ENCODE data around the gene TOP2B.
A peak's percentile ranks its signal among the peaks of the same experiment; 100 is the strongest.

TOP2B gene

GRCh38 chr3:25581335-25581734 is 83.4 kb downstream of the TOP2B start:
- H3K9me3 ChIP-seq (ENCODE audit: insufficient read depth, low read depth, low read length): no peaks in the 10 kb centered on the region
- no peaks in the 10 kb centered on the region for H3K36me3 ChIP-seq (ENCODE audit: insufficient read depth, low read length)
- no peak overlapping the region for H3K9ac ChIP-seq (ENCODE audit: low read depth, low read length)
- WGBS: 98% methylated on average over 7 of the region's 7 CpGs
- H3K4me1 ChIP-seq (ENCODE audit: insufficient read depth, low read length): no peaks in the 10 kb centered on the region
- no peak overlapping the region for H3K4me3 ChIP-seq (ENCODE audit: low read length)
- H3K27me3 ChIP-seq (ENCODE audit: insufficient read depth, low read length): no peaks in the 10 kb centered on the region
- H3K27ac ChIP-seq (ENCODE audit: low read depth, low read length): no peak overlapping the region

- H3K27me3 ChIP-seq (ENCODE audit: insufficient read depth, low read length): no peaks in the 10 kb centered on the region
- H3K4me3 ChIP-seq (ENCODE audit: low read length): no peak overlapping the region
- H3K9me3 ChIP-seq (ENCODE audit: insufficient read depth, low read depth, low read length): no peaks in the 10 kb centered on the region
- H3K27ac ChIP-seq (ENCODE audit: low read depth, low read length): no peak overlapping the region
- no peaks in the 10 kb centered on the region for H3K36me3 ChIP-seq (ENCODE audit: insufficient read depth, low read length)
- WGBS: 91% methylated on average over 8 of the region's 8 CpGs
- H3K9ac ChIP-seq (ENCODE audit: low read depth, low read length): no peak overlapping the region
- no peaks in the 10 kb centered on the region for H3K4me1 ChIP-seq (ENCODE audit: insufficient read depth, low read length)
Observed at GRCh38 chr3:25580534-25580933, 84.2 kb downstream of the TOP2B start.

- peaks cover 6% of the 10 kb centered on the region; the same call in 1 of the 2 replicates for H3K4me1 ChIP-seq (ENCODE audit: insufficient read depth, low read length)
- H3K36me3 ChIP-seq (ENCODE audit: insufficient read depth, low read length): no peaks in the 10 kb centered on the region
- H3K9ac ChIP-seq (ENCODE audit: low read depth, low read length): no peak overlapping the region
- no peaks in the 10 kb centered on the region for H3K27me3 ChIP-seq (ENCODE audit: insufficient read depth, low read length)
- H3K9me3 ChIP-seq (ENCODE audit: insufficient read depth, low read depth, low read length): no peaks in the 10 kb centered on the region
- no peak overlapping the region for H3K27ac ChIP-seq (ENCODE audit: low read depth, low read length)
- H3K4me3 ChIP-seq (ENCODE audit: low read length): no peak overlapping the region
- 96% methylated on average over 10 of the region's 10 CpGs for WGBS
Observed at GRCh38 chr3:25578059-25578458, 86.6 kb downstream of the TOP2B start.

- Histone ChIP-seq H3K9me3 (ENCODE audit: insufficient read depth, low read depth, low read length) (no peaks in the 10 kb centered on the region), H3K4me3 (ENCODE audit: low read length) (no peak overlapping the region), H3K27ac (ENCODE audit: low read depth, low read length) (no peak overlapping the region), H3K27me3 (ENCODE audit: insufficient read depth, low read length) (no peaks in the 10 kb centered on the region), H3K36me3 (ENCODE audit: insufficient read depth, low read length) (no peaks in the 10 kb centered on the region), H3K9ac (ENCODE audit: low read depth, low read length) (no peak overlapping the region), H3K4me1 (ENCODE audit: insufficient read depth, low read length) (peaks cover 6% of the 10 kb centered on the region; the same call in 1 of the 2 replicates)
- 71% methylated on average over 15 of the region's 15 CpGs for WGBS
Observed at GRCh38 chr3:25576831-25577454, 87.8 kb downstream of the TOP2B start.

- Histone ChIP-seq H3K36me3 (ENCODE audit: insufficient read depth, low read length) (no peaks in the 10 kb centered on the region), H3K27ac (ENCODE audit: low read depth, low read length) (no peak overlapping the region), H3K4me1 (ENCODE audit: insufficient read depth, low read length) (peaks cover 6% of the 10 kb centered on the region; the same call in 1 of the 2 replicates), H3K4me3 (ENCODE audit: low read length) (no peak overlapping the region), H3K27me3 (ENCODE audit: insufficient read depth, low read length) (no peaks in the 10 kb centered on the region), H3K9me3 (ENCODE audit: insufficient read depth, low read depth, low read length) (no peaks in the 10 kb centered on the region), H3K9ac (ENCODE audit: low read depth, low read length) (no peak overlapping the region)
- 93% methylated on average over 4 of the region's 4 CpGs for WGBS
Observed at GRCh38 chr3:25576146-25576545, 88.6 kb downstream of the TOP2B start.

GRCh38 chr3:25575001-25575400 is 89.7 kb downstream of the TOP2B start:
- 95% methylated on average over 12 of the region's 12 CpGs for WGBS
- Histone ChIP-seq H3K36me3 (ENCODE audit: insufficient read depth, low read length) (no peaks in the 10 kb centered on the region), H3K27me3 (ENCODE audit: insufficient read depth, low read length) (no peaks in the 10 kb centered on the region), H3K27ac (ENCODE audit: low read depth, low read length) (no peak overlapping the region), H3K4me1 (ENCODE audit: insufficient read depth, low read length) (peaks cover 6% of the 10 kb centered on the region; the same call in 1 of the 2 replicates), H3K4me3 (ENCODE audit: low read length) (no peak overlapping the region), H3K9me3 (ENCODE audit: insufficient read depth, low read depth, low read length) (no peaks in the 10 kb centered on the region), H3K9ac (ENCODE audit: low read depth, low read length) (no peak overlapping the region)

- Histone ChIP-seq H3K4me3 (ENCODE audit: low read length) (no peak overlapping the region), H3K4me1 (ENCODE audit: insufficient read depth, low read length) (peaks cover 6% of the 10 kb centered on the region; the same call in 1 of the 2 replicates), H3K36me3 (ENCODE audit: insufficient read depth, low read length) (no peaks in the 10 kb centered on the region), H3K27ac (ENCODE audit: low read depth, low read length) (no peak overlapping the region), H3K9ac (ENCODE audit: low read depth, low read length) (no peak overlapping the region), H3K9me3 (ENCODE audit: insufficient read depth, low read depth, low read length) (no peaks in the 10 kb centered on the region), H3K27me3 (ENCODE audit: insufficient read depth, low read length) (no peaks in the 10 kb centered on the region)
- WGBS: 93% methylated on average over 15 of the region's 16 CpGs
Observed at GRCh38 chr3:25574172-25574765, 90.4 kb downstream of the TOP2B start.

- Histone ChIP-seq H3K27me3 (ENCODE audit: insufficient read depth, low read length) (no peaks in the 10 kb centered on the region), H3K27ac (ENCODE audit: low read depth, low read length) (peak overlapping the region; percentile 37), H3K9ac (ENCODE audit: low read depth, low read length) (no peak overlapping the region), H3K36me3 (ENCODE audit: insufficient read depth, low read length) (no peaks in the 10 kb centered on the region), H3K4me1 (ENCODE audit: insufficient read depth, low read length) (peaks cover 6% of the 10 kb centered on the region; the same call in 1 of the 2 replicates), H3K4me3 (ENCODE audit: low read length) (no peak overlapping the region), H3K9me3 (ENCODE audit: insufficient read depth, low read depth, low read length) (no peaks in the 10 kb centered on the region)
- 76% methylated on average over 17 of the region's 19 CpGs for WGBS
Observed at GRCh38 chr3:25573386-25574171, 91.1 kb downstream of the TOP2B start.

GRCh38 chr3:25572919-25573385 is 91.8 kb downstream of the TOP2B start:
- Histone ChIP-seq H3K9ac (ENCODE audit: low read depth, low read length) (no peak overlapping the region), H3K27ac (ENCODE audit: low read depth, low read length) (peak overlapping the region; percentile 37), H3K4me3 (ENCODE audit: low read length) (no peak overlapping the region), H3K36me3 (ENCODE audit: insufficient read depth, low read length) (no peaks in the 10 kb centered on the region), H3K27me3 (ENCODE audit: insufficient read depth, low read length) (no peaks in the 10 kb centered on the region), H3K9me3 (ENCODE audit: insufficient read depth, low read depth, low read length) (no peaks in the 10 kb centered on the region), H3K4me1 (ENCODE audit: insufficient read depth, low read length) (peaks cover 6% of the 10 kb centered on the region; the same call in 1 of the 2 replicates)
- 77% methylated on average over 14 of the region's 14 CpGs for WGBS

GRCh38 chr3:25572336-25572735 is 92.4 kb downstream of the TOP2B start:
- H3K4me3 ChIP-seq (ENCODE audit: low read length): no peak overlapping the region
- H3K27me3 ChIP-seq (ENCODE audit: insufficient read depth, low read length): no peaks in the 10 kb centered on the region
- H3K27ac ChIP-seq (ENCODE audit: low read depth, low read length): no peak overlapping the region
- no peaks in the 10 kb centered on the region for H3K36me3 ChIP-seq (ENCODE audit: insufficient read depth, low read length)
- H3K9me3 ChIP-seq (ENCODE audit: insufficient read depth, low read depth, low read length): no peaks in the 10 kb centered on the region
- WGBS: 97% methylated on average over 3 of the region's 3 CpGs
- no peak overlapping the region for H3K9ac ChIP-seq (ENCODE audit: low read depth, low read length)
- peaks cover 6% of the 10 kb centered on the region; the same call in 1 of the 2 replicates for H3K4me1 ChIP-seq (ENCODE audit: insufficient read depth, low read length)

GRCh38 chr3:25571285-25571684 is 93.4 kb downstream of the TOP2B start:
- H3K9me3 ChIP-seq (ENCODE audit: insufficient read depth, low read depth, low read length): no peaks in the 10 kb centered on the region
- H3K27me3 ChIP-seq (ENCODE audit: insufficient read depth, low read length): no peaks in the 10 kb centered on the region
- no peak overlapping the region for H3K9ac ChIP-seq (ENCODE audit: low read depth, low read length)
- no peaks in the 10 kb centered on the region for H3K36me3 ChIP-seq (ENCODE audit: insufficient read depth, low read length)
- no peak overlapping the region for H3K27ac ChIP-seq (ENCODE audit: low read depth, low read length)
- 92% methylated on average over 6 of the region's 6 CpGs for WGBS
- H3K4me1 ChIP-seq (ENCODE audit: insufficient read depth, low read length): peaks cover 6% of the 10 kb centered on the region; the same call in 1 of the 2 replicates
- H3K4me3 ChIP-seq (ENCODE audit: low read length): no peak overlapping the region
